OCI-LY1 (cell line): Measurements from ENCODE around the gene CPSF7.
"Not testable (repeated sequence)": the region's sequence is repeated elsewhere in the genome, so short reads cannot be mapped to it uniquely, and the experiment has no call there.

Experiments used
- H2AFZ ChIP-seq: fragments of 200-600 bp; sonication (generic), shearing (Covaris generic); 2 replicates; pipeline ENCODE4 v1.6.0; 2014; ENCODE audit warnings: antibody characterized with exemption, mild to moderate bottlenecking, low read length
- H3F3A ChIP-seq: fragments of 200-600 bp; sonication (generic), shearing (Covaris generic); 2 replicates; pipeline ENCODE4 v1.6.0; 2014; ENCODE audit warnings: mild to moderate bottlenecking, antibody characterized with exemption, low read length, moderate library complexity; ENCODE audit not compliant: insufficient read depth
- H3K27ac ChIP-seq: fragments of 200-600 bp; sonication (generic); 2 replicates; pipeline ENCODE4 v1.5.1; 2014; ENCODE audit warnings: low read length, mixed run types, mild to moderate bottlenecking, low read depth; ENCODE audit not compliant: poor library complexity, severe bottlenecking
- H3K27me3 ChIP-seq: fragments of 200-600 bp; sonication (generic); 2 replicates; pipeline ENCODE4 v1.6.0; 2014; ENCODE audit warnings: antibody characterized with exemption, mild to moderate bottlenecking, low read length, moderate library complexity; ENCODE audit not compliant: insufficient read depth
- H3K36me3 ChIP-seq: fragments of 200-600 bp; sonication (generic); 2 replicates; pipeline ENCODE4 v1.6.1; 2014; ENCODE audit warnings: mild to moderate bottlenecking, antibody characterized with exemption, low read length, moderate library complexity, mixed read lengths; ENCODE audit not compliant: insufficient read depth
- H3K4me1 ChIP-seq: fragments of 200-600 bp; sonication (generic); 2 replicates; pipeline ENCODE4 v1.5.1; 2014; ENCODE audit warnings: mild to moderate bottlenecking, low read length, moderate library complexity; ENCODE audit not compliant: insufficient read depth, severe bottlenecking
- H3K4me2 ChIP-seq: fragments of 200-600 bp; sonication (generic), shearing (Covaris generic); 2 replicates; pipeline ENCODE4 v1.6.1; 2014; ENCODE audit warnings: low read length
- H3K4me3 ChIP-seq: fragments of 200-600 bp; sonication (generic); 2 replicates; pipeline ENCODE4 v1.5.1; 2014; ENCODE audit warnings: low read length, low read depth, mild to moderate bottlenecking, mixed read lengths; ENCODE audit not compliant: poor library complexity, severe bottlenecking
- H3K79me2 ChIP-seq: fragments of 200-600 bp; shearing (Covaris generic); 2 replicates; pipeline ENCODE4 v1.6.1; 2016; ENCODE audit warnings: mixed run types, low read length, mixed read lengths; ENCODE audit not compliant: insufficient read depth
- H3K9ac ChIP-seq: fragments of 200-600 bp; sonication (generic), shearing (Covaris generic); 2 replicates; pipeline ENCODE4 v1.6.1; 2014; ENCODE audit warnings: mild to moderate bottlenecking, low read length, mixed read lengths
- H3K9me2 ChIP-seq: fragments of 200-600 bp; sonication (generic), shearing (Covaris generic); 2 replicates; pipeline ENCODE4 v1.6.1; 2014; ENCODE audit warnings: low read depth, mild to moderate bottlenecking, low read length, mixed read lengths
- H3K9me3 ChIP-seq: fragments of 200-600 bp; shearing (Covaris generic); 2 replicates; pipeline ENCODE4 v1.6.1; 2014; ENCODE audit warnings: low read length, mixed read lengths
- H4K20me1 ChIP-seq: fragments of 200-600 bp; sonication (generic), shearing (Covaris generic); 2 replicates; pipeline ENCODE4 v1.6.0; 2016; ENCODE audit warnings: mild to moderate bottlenecking, low read length; ENCODE audit not compliant: insufficient read depth
- EZH2 ChIP-seq: fragments of 200-600 bp; sonication (generic), shearing (Covaris generic); IDR thresholded peaks from 2 replicates; pipeline ENCODE4 v1.8.0; 2017; ENCODE audit warnings: borderline replicate concordance, mixed run types, mild to moderate bottlenecking, antibody characterized with exemption, low read length, moderate library complexity, mixed read lengths
- TF ChIP-seq, protein P1 (sequence below): fragments of 200-600 bp; sonication (generic), shearing (Covaris generic); IDR thresholded peaks from 2 replicates; pipeline ENCODE4 v1.5.1; 2017; ENCODE audit warnings: mild to moderate bottlenecking, antibody characterized with exemption, low read length, moderate library complexity, mixed read lengths

Gene CPSF7

DNA sequence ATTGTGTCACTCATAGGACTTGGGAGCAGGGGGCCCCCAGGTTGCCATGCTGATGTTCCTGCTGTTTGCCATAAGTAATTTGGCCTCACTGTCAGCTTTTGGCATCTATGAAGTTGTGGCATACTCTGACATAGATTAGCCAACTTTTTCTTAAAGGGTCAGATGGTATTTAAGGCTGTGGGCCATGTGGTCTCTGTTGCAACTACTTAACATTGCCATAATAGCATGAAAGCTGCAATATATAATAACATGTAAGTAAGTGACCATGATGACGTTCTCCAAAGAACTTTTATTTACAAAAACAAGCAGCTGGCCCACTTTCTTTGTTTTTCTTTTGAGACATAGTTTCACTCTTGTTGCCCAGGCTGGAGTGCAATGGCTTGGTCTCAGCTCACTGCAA, 39.6 kb downstream of the CPSF7 start:
- Histone ChIP-seq H3K9me3 (no peaks in the 10 kb centered on the region), H3F3A (no peaks in the 10 kb centered on the region), H3K9me2 (no peaks in the 10 kb centered on the region), H3K27me3 (no peaks in the 10 kb centered on the region), H3K4me1 (peaks cover 21% of the 10 kb centered on the region), H4K20me1 (no peaks in the 10 kb centered on the region), H3K36me3 (no peaks in the 10 kb centered on the region), H3K27ac (no peak overlapping the region), H3K79me2 (no peaks in the 10 kb centered on the region), H2AFZ (no peak overlapping the region), H3K4me3 (no peak overlapping the region), H3K4me2 (no peak overlapping the region), H3K9ac (no peak overlapping the region)
- TF ChIP-seq, protein P1, sequence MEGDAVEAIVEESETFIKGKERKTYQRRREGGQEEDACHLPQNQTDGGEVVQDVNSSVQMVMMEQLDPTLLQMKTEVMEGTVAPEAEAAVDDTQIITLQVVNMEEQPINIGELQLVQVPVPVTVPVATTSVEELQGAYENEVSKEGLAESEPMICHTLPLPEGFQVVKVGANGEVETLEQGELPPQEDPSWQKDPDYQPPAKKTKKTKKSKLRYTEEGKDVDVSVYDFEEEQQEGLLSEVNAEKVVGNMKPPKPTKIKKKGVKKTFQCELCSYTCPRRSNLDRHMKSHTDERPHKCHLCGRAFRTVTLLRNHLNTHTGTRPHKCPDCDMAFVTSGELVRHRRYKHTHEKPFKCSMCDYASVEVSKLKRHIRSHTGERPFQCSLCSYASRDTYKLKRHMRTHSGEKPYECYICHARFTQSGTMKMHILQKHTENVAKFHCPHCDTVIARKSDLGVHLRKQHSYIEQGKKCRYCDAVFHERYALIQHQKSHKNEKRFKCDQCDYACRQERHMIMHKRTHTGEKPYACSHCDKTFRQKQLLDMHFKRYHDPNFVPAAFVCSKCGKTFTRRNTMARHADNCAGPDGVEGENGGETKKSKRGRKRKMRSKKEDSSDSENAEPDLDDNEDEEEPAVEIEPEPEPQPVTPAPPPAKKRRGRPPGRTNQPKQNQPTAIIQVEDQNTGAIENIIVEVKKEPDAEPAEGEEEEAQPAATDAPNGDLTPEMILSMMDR = no peak
- no peak for TF ChIP-seq EZH2

GRCh38 chr11:61384271-61385242, 45.2 kb downstream of the CPSF7 start:
- no peak overlapping the region for H3K4me3 ChIP-seq
- H3F3A ChIP-seq = no peaks in the 10 kb centered on the region
- no peaks in the 10 kb centered on the region for H3K9me2 ChIP-seq
- peak overlapping the region; percentile 31 for H3K27ac ChIP-seq
- no peaks in the 10 kb centered on the region for H3K36me3 ChIP-seq
- H3K9ac ChIP-seq = no peak overlapping the region
- no peak overlapping the region for H2AFZ ChIP-seq
- H4K20me1 ChIP-seq = no peaks in the 10 kb centered on the region
- TF ChIP-seq, protein P1 = peak; percentile 55
- TF ChIP-seq EZH2 = no peak
- peaks cover 6% of the 10 kb centered on the region for H3K4me1 ChIP-seq
- H3K79me2 ChIP-seq = no peaks in the 10 kb centered on the region
- H3K4me2 ChIP-seq = no peak overlapping the region
- H3K27me3 ChIP-seq = no peaks in the 10 kb centered on the region
- H3K9me3 ChIP-seq = no peaks in the 10 kb centered on the region

- not testable (repeated sequence) for H3K27me3 ChIP-seq
These were observed 45.9 kb downstream of the CPSF7 start for GRCh38 chr11:61383859-61384258.

More at GRCh38 chr11:61383859-61384258, 45.9 kb downstream of the CPSF7 start:
- not testable (repeated sequence) for H3K9me2 ChIP-seq, H2AFZ ChIP-seq, H3K4me3 ChIP-seq, H3K36me3 ChIP-seq, H3K4me2 ChIP-seq, H3K9me3 ChIP-seq, H3K4me1 ChIP-seq, H3K9ac ChIP-seq, H3K27ac ChIP-seq, H3F3A ChIP-seq, H3K79me2 ChIP-seq, H4K20me1 ChIP-seq
